ENCODE data around the gene SMIM24.

SMIM24 gene

GRCh38 chr19:3474010-3474409, 6.3 kb downstream of the SMIM24 start:
- DNase-seq (ENCODE audit: low read depth in 2 of 2): no peak

- DNase-seq (ENCODE audit: low read depth in 2 of 2): peak in 1 of 2 donors; percentile 51
Observed at GRCh38 chr19:3471954-3472655, 8.2 kb downstream of the SMIM24 start.

- no peak for DNase-seq (ENCODE audit: low read depth in 2 of 2)
Observed at GRCh38 chr19:3470500-3471128, 9.7 kb downstream of the SMIM24 start.

DNA sequence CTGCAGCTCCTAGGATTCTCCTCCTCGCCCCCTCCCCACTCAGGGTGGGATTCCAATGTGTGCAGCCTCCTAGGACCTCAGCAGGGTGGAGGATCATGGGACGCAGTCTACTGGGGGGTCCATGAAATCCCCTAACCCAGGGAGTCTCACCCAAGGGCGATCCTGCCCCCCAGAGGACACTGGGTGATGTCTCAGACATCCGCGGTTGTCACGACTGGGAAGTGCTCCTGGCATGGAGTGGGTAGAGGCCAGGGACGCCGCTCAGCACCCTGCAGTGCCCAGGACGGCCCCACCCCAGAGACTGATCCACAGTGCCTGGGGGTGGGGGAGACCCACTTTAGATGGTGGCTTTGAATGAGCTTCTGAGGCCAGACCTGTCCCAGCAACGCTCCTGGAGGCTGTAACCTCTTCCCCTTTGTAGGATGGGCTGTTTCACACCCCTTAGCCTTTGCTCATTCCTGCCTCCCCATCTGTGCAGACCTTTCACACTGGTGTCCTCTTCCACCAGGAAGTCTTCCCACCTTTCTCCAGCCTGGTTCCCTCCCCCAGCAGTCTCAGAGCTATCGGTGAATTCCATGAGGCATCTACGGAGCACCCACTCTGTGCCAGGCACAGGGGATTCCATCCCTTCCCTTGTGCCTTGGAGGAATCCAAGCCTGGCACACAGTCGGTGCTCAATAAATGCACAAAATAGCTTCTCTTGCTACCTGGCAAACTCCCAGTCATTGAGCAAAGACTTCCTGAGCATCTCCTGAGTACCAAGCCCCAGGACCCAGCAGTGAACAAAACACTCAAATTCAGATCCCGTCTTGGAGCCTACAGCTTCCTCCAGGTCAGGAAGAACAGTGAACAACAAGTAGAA, 10.5 kb downstream of the SMIM24 start:
- DNase-seq (ENCODE audit: low read depth in 2 of 2): no peak

GRCh38 chr19:3468211-3468610, 12.1 kb downstream of the SMIM24 start:
- no peak for DNase-seq (ENCODE audit: low read depth in 2 of 2)

GRCh38 chr19:3467437-3468198, 12.7 kb downstream of the SMIM24 start:
- DNase-seq (ENCODE audit: low read depth in 2 of 2): no peak

DNA sequence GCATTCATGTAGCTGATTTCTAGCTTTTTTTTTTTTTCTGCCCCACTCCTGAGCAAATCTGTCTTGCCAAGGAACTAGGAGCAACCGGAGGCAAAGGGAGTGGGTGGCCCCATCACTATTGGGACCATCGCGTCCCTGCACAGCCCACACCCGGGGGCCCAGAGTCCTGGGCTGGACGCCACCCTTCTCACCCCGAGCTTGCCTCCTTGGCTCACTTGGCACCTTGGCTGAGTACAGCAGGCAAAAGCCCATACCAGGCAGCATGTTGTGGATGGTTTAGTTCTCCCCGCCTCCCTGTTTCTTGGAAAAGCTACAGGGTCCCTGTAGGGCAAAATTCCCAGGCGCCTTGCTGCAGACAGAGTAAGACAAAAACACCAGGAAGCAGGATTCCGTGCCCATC, 13.7 kb downstream of the SMIM24 start:
- DNase-seq (ENCODE audit: low read depth in 2 of 2): no peak

DNA sequence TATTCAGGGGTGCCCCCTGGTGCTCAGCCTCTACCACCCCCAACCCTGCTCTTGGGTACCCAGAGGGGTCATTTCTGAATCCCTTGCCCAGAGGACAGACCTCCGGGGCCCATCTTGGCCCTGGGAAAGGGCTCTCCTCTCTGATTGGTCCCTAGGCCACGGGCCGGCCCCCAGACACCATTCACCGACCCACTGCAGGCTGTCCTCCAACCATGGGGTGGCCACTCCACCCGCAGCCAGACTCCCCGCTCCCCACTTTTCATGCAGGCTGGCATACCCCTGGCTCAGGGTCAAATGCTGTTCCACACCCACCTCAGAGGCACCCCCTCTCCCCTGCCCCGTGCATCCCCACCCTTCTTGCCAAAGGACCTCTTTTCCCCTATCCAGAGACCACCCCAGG, 14.8 kb downstream of the SMIM24 start:
- DNase-seq (ENCODE audit: low read depth in 2 of 2): no peak

- no peak for DNase-seq (ENCODE audit: low read depth in 2 of 2)
Observed at GRCh38 chr19:3464587-3465235, 15.6 kb downstream of the SMIM24 start.

DNA sequence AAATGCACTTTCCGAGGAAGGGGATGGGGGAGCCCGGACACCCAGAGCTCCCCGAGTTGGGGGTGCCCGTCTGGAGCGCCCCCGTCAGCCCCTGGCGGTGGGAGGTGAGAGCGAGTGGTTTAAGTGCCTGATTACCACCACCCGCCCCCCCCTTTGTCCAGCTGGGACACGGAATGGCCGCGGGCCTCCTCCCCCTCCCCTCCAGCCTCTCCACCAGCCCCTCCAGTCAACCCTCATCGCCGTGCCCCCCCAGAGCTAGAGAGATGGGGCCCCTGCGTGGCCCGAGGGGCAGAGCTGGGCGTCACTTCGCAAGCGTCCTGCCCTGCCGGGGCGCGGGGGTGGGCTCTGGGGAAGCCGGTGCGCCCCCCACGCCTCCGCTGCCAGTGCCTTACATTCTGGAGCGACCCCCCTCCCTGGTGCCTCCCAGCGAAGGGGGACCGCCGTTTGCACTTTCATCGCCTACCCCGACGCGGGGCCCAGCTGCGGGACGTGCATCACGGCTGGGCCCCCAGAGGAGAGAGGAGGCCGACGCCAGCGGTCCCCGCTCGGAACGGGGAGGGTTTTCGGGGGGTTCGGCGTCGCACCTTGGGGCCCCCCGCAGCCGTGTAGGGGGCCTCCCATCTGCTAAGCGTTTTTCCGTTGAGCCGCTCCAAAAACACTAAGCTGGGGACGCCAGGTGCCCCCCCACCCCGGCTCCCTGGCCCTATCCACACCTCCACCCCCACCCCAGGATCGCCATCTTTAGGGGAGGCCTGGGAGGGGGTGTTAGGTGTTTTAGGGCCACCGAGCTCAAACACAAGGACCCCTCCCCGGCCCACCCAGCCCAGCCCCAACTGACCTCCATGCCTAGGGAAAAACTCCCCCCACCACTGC, 16.4 kb downstream of the SMIM24 start:
- no peak for DNase-seq (ENCODE audit: low read depth in 2 of 2)

- no peak for DNase-seq (ENCODE audit: low read depth in 2 of 2)
Observed at GRCh38 chr19:3462991-3463713, 17.2 kb downstream of the SMIM24 start.

- DNase-seq (ENCODE audit: low read depth in 2 of 2): no peak
Observed at GRCh38 chr19:3459965-3460582, 20.3 kb downstream of the SMIM24 start.

- DNase-seq (ENCODE audit: low read depth in 2 of 2): no peak
Observed at GRCh38 chr19:3459089-3459881, 21.0 kb downstream of the SMIM24 start.

DNA sequence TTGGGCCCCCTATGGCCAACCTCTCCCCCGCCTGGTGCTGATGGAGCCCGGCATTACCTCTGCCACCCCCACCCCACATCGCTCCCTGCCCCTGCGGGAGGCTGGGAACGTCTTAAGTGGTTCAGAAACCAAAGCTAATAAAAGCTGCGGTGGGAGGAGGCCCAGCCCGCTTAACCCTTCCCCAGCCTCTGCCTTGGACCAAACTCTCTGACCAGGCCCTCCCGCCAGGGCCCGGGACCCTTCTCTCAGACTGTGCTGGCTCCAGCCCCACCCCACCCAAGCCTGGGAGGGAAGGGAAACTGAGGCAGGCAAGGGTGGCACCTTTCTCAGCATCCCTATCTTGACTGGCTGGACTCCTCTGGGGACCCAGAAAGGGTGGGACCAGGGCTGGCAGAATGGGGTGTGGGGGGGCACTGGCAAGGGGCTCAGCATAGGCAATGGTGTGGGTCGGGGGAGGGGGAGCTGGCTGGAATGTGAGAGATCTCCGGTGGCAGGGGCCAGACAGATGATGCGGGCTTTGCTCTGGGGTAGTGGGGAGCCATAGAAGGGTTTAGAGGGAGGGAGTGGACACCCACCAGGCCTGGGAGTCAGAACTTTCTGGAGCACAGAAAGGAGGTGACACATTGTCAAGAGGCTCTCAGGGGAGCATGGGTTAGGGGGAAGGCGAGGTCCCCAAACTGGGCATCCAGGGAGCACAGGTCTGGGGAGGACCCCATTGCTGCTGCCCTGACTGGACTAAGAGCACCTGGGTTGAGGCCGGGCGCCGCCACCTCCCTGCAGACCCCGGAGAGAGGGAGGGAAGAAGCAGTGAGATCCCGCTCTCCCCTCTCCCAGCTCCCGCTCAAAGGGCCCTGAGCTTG, 21.9 kb downstream of the SMIM24 start:
- no peak for DNase-seq (ENCODE audit: low read depth in 2 of 2)

DNA sequence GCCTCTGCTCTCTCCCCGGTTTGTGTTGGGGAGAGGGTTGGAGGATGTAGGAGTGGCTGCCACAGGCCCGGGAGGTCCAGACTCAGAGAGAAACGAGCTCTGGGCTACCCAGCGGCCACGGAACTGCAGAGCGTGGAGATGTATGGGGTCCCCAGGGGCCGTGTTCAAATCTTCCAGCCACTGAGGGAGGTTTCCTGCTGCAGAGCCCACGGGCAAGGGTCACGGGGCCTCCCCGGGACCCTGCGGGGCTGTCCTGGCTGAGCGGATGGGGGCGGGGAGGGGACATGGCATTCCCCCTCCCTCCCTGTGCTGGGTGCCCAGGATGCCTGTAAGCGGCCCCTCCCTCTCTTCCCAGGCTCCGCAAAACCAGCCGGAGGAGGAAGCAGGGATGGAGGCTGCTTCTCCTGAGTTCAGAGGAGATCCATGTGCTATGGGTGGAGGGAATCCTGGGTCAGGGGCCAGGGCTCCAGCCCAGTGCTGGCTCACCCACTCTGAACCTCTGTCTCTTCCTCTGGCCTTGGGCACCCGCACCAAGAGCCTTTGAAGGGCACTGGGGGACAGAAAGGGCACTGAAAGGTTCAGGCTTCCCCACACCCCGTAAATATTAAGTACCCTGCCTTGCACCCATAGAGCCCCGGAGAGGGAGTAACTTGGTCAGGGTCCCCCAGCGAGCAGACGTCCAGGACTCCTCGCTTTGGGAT, 22.6 kb downstream of the SMIM24 start:
- DNase-seq (ENCODE audit: low read depth in 2 of 2): no peak

DNA sequence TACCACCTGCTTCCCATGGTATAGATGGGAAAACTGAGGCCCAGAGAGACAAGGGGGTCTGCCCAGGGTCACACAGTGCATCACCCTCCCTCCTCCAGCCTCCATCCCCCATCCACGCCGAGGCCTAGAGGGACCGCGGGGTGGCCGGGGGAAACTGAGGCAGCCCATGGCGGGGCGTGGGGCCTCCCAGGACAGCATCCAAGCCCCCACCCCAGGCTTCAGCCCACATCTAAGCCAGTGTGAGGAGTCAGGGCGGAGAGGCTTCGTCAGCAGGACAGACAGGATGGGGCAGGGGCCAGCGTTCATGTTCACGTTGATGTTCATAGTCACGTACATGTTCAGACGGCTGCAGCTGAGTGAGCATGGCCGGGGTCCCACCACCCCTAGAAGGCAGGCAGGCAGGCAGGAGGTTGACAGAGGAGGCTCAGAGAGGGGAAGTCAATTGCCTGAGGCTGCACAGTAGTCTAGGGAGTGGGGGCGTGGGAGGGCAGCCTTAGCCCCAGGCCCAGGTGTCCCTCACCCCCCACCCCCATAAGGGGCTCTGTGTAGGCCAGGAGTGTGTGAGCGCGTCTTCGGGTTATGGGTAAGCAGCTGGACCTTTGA, 23.3 kb downstream of the SMIM24 start:
- no peak for DNase-seq (ENCODE audit: low read depth in 2 of 2)

Data from stimulated activated CD4-positive, alpha-beta T cell treated with anti-CD3 and anti-CD28 coated beads, Interleukin-4, amount 100 ng/mL, for 48 hours (primary cell).